H9 (cell line): ENCODE data around the gene GARIN5A. TPM values are rescaled to one million over a fixed set of nuclear protein-coding genes. Genes with fewer than 3 reads are reported as not detected.

ENCODE experiments used
- DNase-seq: peaks from one replicate; pipeline ENCODE4 v3.0.0-alpha.2; 2017
- H2AFZ ChIP-seq: one replicate; pipeline ENCODE4 v1.6.1; 2013; ENCODE audit warnings: mild to moderate bottlenecking, low read length, control low read depth, moderate library complexity
- H2AK5ac ChIP-seq: 2 replicates; pipeline ENCODE4 v1.6.1; 2013; ENCODE audit warnings: low read length, control low read depth, mixed read lengths; ENCODE audit not compliant: insufficient read length
- H2BK120ac ChIP-seq: one replicate; pipeline ENCODE4 v1.6.1; 2013; ENCODE audit warnings: low read depth, mild to moderate bottlenecking, low read length, control low read depth, inconsistent platforms; ENCODE audit not compliant: poor library complexity, severe bottlenecking
- H2BK12ac ChIP-seq: 2 replicates; pipeline ENCODE4 v1.6.1; 2013; ENCODE audit warnings: low read length, control low read depth, mixed read lengths, low read depth; ENCODE audit not compliant: insufficient read length
- H2BK15ac ChIP-seq: 2 replicates; pipeline ENCODE4 v1.6.1; 2013; ENCODE audit warnings: low read depth, low read length, control low read depth
- H2BK20ac ChIP-seq: one replicate; pipeline ENCODE4 v1.6.1; 2013; ENCODE audit warnings: low read depth, mild to moderate bottlenecking, low read length, control low read depth, inconsistent platforms; ENCODE audit not compliant: poor library complexity, severe bottlenecking
- H2BK5ac ChIP-seq: 2 replicates; pipeline ENCODE4 v1.6.1; 2013; ENCODE audit warnings: low read length, control low read depth, mixed read lengths; ENCODE audit not compliant: insufficient read length
- H3K14ac ChIP-seq: 2 replicates; pipeline ENCODE4 v1.6.1; 2013; ENCODE audit warnings: low read length, control low read depth; ENCODE audit not compliant: insufficient read depth
- H3K18ac ChIP-seq: 2 replicates; pipeline ENCODE4 v1.6.1; 2013; ENCODE audit warnings: low read depth, mild to moderate bottlenecking, mixed read lengths, low read length, control low read depth; ENCODE audit not compliant: insufficient read length
- H3K23ac ChIP-seq: 2 replicates; pipeline ENCODE4 v1.6.1; 2013; ENCODE audit warnings: low read length, control low read depth, mixed read lengths, low read depth; ENCODE audit not compliant: insufficient read length
- H3K23me2 ChIP-seq: 2 replicates; pipeline ENCODE4 v1.6.1; 2013; ENCODE audit warnings: low read depth, mild to moderate bottlenecking, mixed read lengths, low read length, control low read depth; ENCODE audit not compliant: insufficient read length, poor library complexity, severe bottlenecking
- H3K27ac ChIP-seq: 2 replicates; pipeline ENCODE4 v1.5.1; 2013; ENCODE audit warnings: low read length, control low read depth, mixed read lengths, low read depth; ENCODE audit not compliant: insufficient read length
- H3K27me3 ChIP-seq: 2 replicates; pipeline ENCODE4 v1.6.1; 2013; ENCODE audit warnings: low read length, control low read depth, inconsistent platforms; ENCODE audit not compliant: insufficient read depth
- H3K4ac ChIP-seq: 2 replicates; pipeline ENCODE4 v1.6.1; 2013; ENCODE audit warnings: low read depth, mild to moderate bottlenecking, control low read depth, inconsistent platforms, low read length, moderate library complexity
- H3K4me1 ChIP-seq: 2 replicates; pipeline ENCODE4 v1.6.1; 2013; ENCODE audit warnings: low read length, control low read depth, inconsistent platforms; ENCODE audit not compliant: insufficient read depth
- H3K4me2 ChIP-seq: 2 replicates; pipeline ENCODE4 v1.6.1; 2013; ENCODE audit warnings: low read length, control low read depth, mixed read lengths; ENCODE audit not compliant: insufficient read length, insufficient read depth
- H3K56ac ChIP-seq: 2 replicates; pipeline ENCODE4 v1.6.1; 2013; ENCODE audit warnings: low read depth, mild to moderate bottlenecking, mixed read lengths, low read length, control low read depth; ENCODE audit not compliant: insufficient read length
- H3K79me1 ChIP-seq: 2 replicates; pipeline ENCODE4 v1.6.1; 2013; ENCODE audit warnings: low read depth, mild to moderate bottlenecking, moderate library complexity, low read length, control low read depth, inconsistent platforms; ENCODE audit not compliant: insufficient read depth, poor library complexity, severe bottlenecking
- H3K79me2 ChIP-seq: 2 replicates; pipeline ENCODE4 v1.6.1; 2013; ENCODE audit warnings: low read length, control low read depth, inconsistent platforms; ENCODE audit not compliant: insufficient read depth
- H3K9ac ChIP-seq: 2 replicates; pipeline ENCODE4 v1.6.1; 2013; ENCODE audit warnings: low read length, control low read depth, mixed read lengths; ENCODE audit not compliant: insufficient read length; ENCODE audit errors: extremely low read depth
- H3K9me3 ChIP-seq: one replicate; pipeline ENCODE4 v1.6.1; 2013; ENCODE audit warnings: low read depth, low read length, inconsistent platforms; ENCODE audit not compliant: control insufficient read depth
- H3T11ph ChIP-seq: one replicate; pipeline ENCODE4 v1.6.1; 2013; ENCODE audit warnings: mild to moderate bottlenecking, low read length, control low read depth, inconsistent platforms
- H4K20me1 ChIP-seq: one replicate; pipeline ENCODE4 v1.6.1; 2013; ENCODE audit not compliant: control insufficient read depth, insufficient read length, insufficient read depth
- H4K5ac ChIP-seq: 2 replicates; pipeline ENCODE4 v1.6.1; 2013; ENCODE audit warnings: low read depth, mild to moderate bottlenecking, mixed read lengths, low read length, control low read depth; ENCODE audit not compliant: insufficient read length
- H4K8ac ChIP-seq: replicated peaks from 2 replicates; pipeline ENCODE4 v1.6.1; 2013; ENCODE audit warnings: low read length, control low read depth, mixed read lengths, low read depth; ENCODE audit not compliant: insufficient read length
- H4K91ac ChIP-seq: 2 replicates; pipeline ENCODE4 v1.6.1; 2013; ENCODE audit warnings: low read depth, mild to moderate bottlenecking, moderate library complexity, mixed read lengths, low read length, control low read depth; ENCODE audit not compliant: insufficient read length
- H3K27ac Mint-ChIP-seq, 3 experiments: 2 replicates in 2 of 3; 3 replicates in 1 of 3; pipeline ENCODE4 v1.8.0; 2020 to 2021; ENCODE audit warnings: mixed read lengths in 3 of 3, mild to moderate bottlenecking in 1 of 3, moderate library complexity in 1 of 3
- H3K27me3 Mint-ChIP-seq: 2 replicates; pipeline ENCODE4 v1.8.0; 2021; ENCODE audit warnings: low read depth, mild to moderate bottlenecking, moderate library complexity, mixed read lengths
- H3K36me3 Mint-ChIP-seq, 3 experiments: 2 replicates in 2 of 3; 3 replicates in 1 of 3; pipeline ENCODE4 v1.8.0; 2020 to 2021; ENCODE audit warnings: low read depth in 3 of 3, mixed read lengths in 3 of 3; ENCODE audit not compliant: insufficient read depth in 1 of 3
- H3K4me1 Mint-ChIP-seq, 2 experiments: 2 replicates each; pipeline ENCODE4 v1.8.0; 2020; ENCODE audit warnings: mixed read lengths in 2 of 2
- H3K4me3 Mint-ChIP-seq, 2 experiments: 2 replicates in 1 of 2; 3 replicates in 1 of 2; pipeline ENCODE4 v1.8.0; 2020 to 2021; ENCODE audit warnings: mild to moderate bottlenecking in 2 of 2, mixed read lengths in 2 of 2, moderate library complexity in 1 of 2
- H3K9me3 Mint-ChIP-seq, 2 experiments: 2 replicates in 1 of 2; 3 replicates in 1 of 2; pipeline ENCODE4 v1.8.0; 2020; ENCODE audit warnings: mild to moderate bottlenecking in 2 of 2, mixed read lengths in 2 of 2, moderate library complexity in 1 of 2
- CTCF ChIP-seq: fragments of 200-600 bp; sonication (generic); conservative IDR thresholded peaks from 3 replicates; pipeline ENCODE4 v1.8.0; 2021; ENCODE audit warnings: antibody characterized with exemption, mild to moderate bottlenecking
- WGBS: extraction: QIAGEN DNeasy Blood & Tissue Kit; methylation state at CpG from one replicate; pipeline ENCODE4 v1.1.7; 2013; ENCODE audit warnings: missing lambda C conversion rate, low lambda C conversion rate, mixed read lengths; ENCODE audit not compliant: insufficient read length; ENCODE audit errors: extremely low coverage; 5-methylcytosine and 5-hydroxymethylcytosine counted together
- total RNA-seq: library from RNA; stranded (reverse); gene quantifications from 2 replicates; pipeline ENCODE4 v1.2.1, GENCODE V29; 2021

GARIN5A gene
- total RNA-seq, 1 experiment from 2014 or later, result 9.5 TPM

GRCh38 chr19:50419580-50420035 is 57.0 kb downstream of the GARIN5A start:
- H3K18ac ChIP-seq, result no peak overlapping the region
- H3K4me1 ChIP-seq, result no peaks in the 10 kb centered on the region
- no peak overlapping the region for H4K5ac ChIP-seq
- H2BK5ac ChIP-seq, result no peak overlapping the region
- Mint-ChIP-seq H3K9me3 (peaks cover 0 to 3% of the 10 kb centered on the region in 2 experiments; a peak in 1 of 5 replicates), H3K27ac (peak overlapping the region in 2 of 3 experiments; percentile 10 to 76; a peak in 4 of 7 replicates), H3K4me3 (peak overlapping the region; percentile 77 to 90), H3K4me1 (peaks cover 21 to 26% of the 10 kb centered on the region in 2 experiments), H3K36me3 (peaks cover under 1 to 24% (median 7%) of the 10 kb centered on the region in 3 experiments; a peak in 4 of 7 replicates), H3K27me3 (peaks cover 9% of the 10 kb centered on the region)
- no peaks in the 10 kb centered on the region for H3K79me1 ChIP-seq
- no peaks in the 10 kb centered on the region for H3K9me3 ChIP-seq
- no peak overlapping the region for H4K91ac ChIP-seq
- no peak overlapping the region for H2BK12ac ChIP-seq
- peaks cover 3% of the 10 kb centered on the region; the same call in 1 of the 2 replicates for H3K79me2 ChIP-seq
- no peak overlapping the region for H2BK15ac ChIP-seq
- H3K56ac ChIP-seq, result no peak overlapping the region
- H3K4ac ChIP-seq, result no peak overlapping the region
- H3K14ac ChIP-seq, result no peak overlapping the region
- no peaks in the 10 kb centered on the region for H4K20me1 ChIP-seq
- H3K4me2 ChIP-seq, result peak overlapping the region; percentile 93
- H2AK5ac ChIP-seq, result no peak overlapping the region
- DNase-seq, result no peak
- no CpG with 5 or more reads among the region's 8 CpGs for WGBS
- H2AFZ ChIP-seq, result no peak overlapping the region
- no peak for TF ChIP-seq CTCF
- no peak overlapping the region for H3K9ac ChIP-seq
- no peak overlapping the region for H2BK120ac ChIP-seq
- H3K23ac ChIP-seq, result no peak overlapping the region
- no peak overlapping the region for H2BK20ac ChIP-seq
- no peak overlapping the region for H4K8ac ChIP-seq
- H3K27me3 ChIP-seq, result no peaks in the 10 kb centered on the region
- no peak overlapping the region for H3K27ac ChIP-seq
- H3K23me2 ChIP-seq, result peaks cover 15% of the 10 kb centered on the region
- no peak overlapping the region for H3T11ph ChIP-seq
